Neural cell (in vitro differentiated cells): ENCODE measurements around the gene WFDC2. TPM values are rescaled to one million over a fixed set of nuclear protein-coding genes. Genes with fewer than 3 reads are reported as not detected.

Source experiments
- H2AFZ ChIP-seq: fragments of 200-600, 300-800 bp; sonication (generic), shearing (Covaris generic); 2 replicates; pipeline ENCODE4 v1.6.0; 2014; ENCODE audit warnings: low read depth, mild to moderate bottlenecking, antibody characterized with exemption, low read length, moderate library complexity
- H3F3A ChIP-seq: fragments of 200-600 bp; shearing (Covaris generic); 2 replicates; pipeline ENCODE4 v1.6.1; 2016; ENCODE audit warnings: mild to moderate bottlenecking, moderate library complexity, mixed read lengths, antibody characterized with exemption, low read length; ENCODE audit not compliant: insufficient read depth, poor library complexity, severe bottlenecking
- H3K27ac ChIP-seq: fragments of 200-600, 300-800 bp; sonication (generic), shearing (Covaris generic); 2 replicates; pipeline ENCODE4 v1.5.1; 2014; ENCODE audit warnings: mild to moderate bottlenecking, low read length, moderate library complexity
- H3K27me3 ChIP-seq: fragments of 300-800, 200-600 bp; sonication (generic), shearing (Covaris generic); 2 replicates; pipeline ENCODE4 v1.6.0; 2014; ENCODE audit warnings: mild to moderate bottlenecking, low read depth, low read length, moderate library complexity; ENCODE audit not compliant: insufficient read depth
- H3K36me3 ChIP-seq: fragments of 300-800, 200-600 bp; sonication (generic), shearing (Covaris generic); 2 replicates; pipeline ENCODE4 v1.5.1; 2014; ENCODE audit warnings: mild to moderate bottlenecking, antibody characterized with exemption, low read length, moderate library complexity; ENCODE audit not compliant: insufficient read depth
- H3K4me2 ChIP-seq: fragments of 300-800, 200-600 bp; sonication (generic), shearing (Covaris generic); 2 replicates; pipeline ENCODE4 v1.6.0; 2014; ENCODE audit warnings: mild to moderate bottlenecking, low read length
- H3K4me3 ChIP-seq: fragments of 300-800, 200-600 bp; sonication (generic), shearing (Covaris generic); 2 replicates; pipeline ENCODE4 v1.5.1; 2014; ENCODE audit warnings: mild to moderate bottlenecking, low read length, moderate library complexity
- H3K79me2 ChIP-seq: fragments of 200-600 bp; shearing (Covaris generic); replicated peaks from 2 replicates; pipeline ENCODE4 v1.6.0; 2014; ENCODE audit warnings: mild to moderate bottlenecking, low read length, moderate library complexity; ENCODE audit not compliant: insufficient read depth
- H3K9ac ChIP-seq: fragments of 300-800, 200-600 bp; sonication (generic), shearing (Covaris generic); 2 replicates; pipeline ENCODE4 v1.6.1; 2016; ENCODE audit warnings: mild to moderate bottlenecking, low read length, mixed read lengths
- H3K9me2 ChIP-seq: fragments of 200-600 bp; shearing (Covaris generic); 2 replicates; pipeline ENCODE4 v1.6.1; 2016; ENCODE audit warnings: mild to moderate bottlenecking, low read length, mixed read lengths; ENCODE audit not compliant: insufficient read depth
- H3K9me3 ChIP-seq: fragments of 200-600, 300-800 bp; sonication (generic), shearing (Covaris generic); 2 replicates; pipeline ENCODE4 v1.6.1; 2016; ENCODE audit warnings: mild to moderate bottlenecking, mixed run types, low read length, moderate library complexity, mixed read lengths
- H4K20me1 ChIP-seq: fragments of 200-600 bp; shearing (Covaris generic); 2 replicates; pipeline ENCODE4 v1.6.1; 2016; ENCODE audit warnings: mild to moderate bottlenecking, mixed run types; ENCODE audit not compliant: insufficient read depth
- EP300 ChIP-seq: fragments of 450-650 bp; conservative IDR thresholded peaks from 2 replicates; pipeline ENCODE4 v1.6.1; 2014; ENCODE audit warnings: antibody characterized with exemption, mild to moderate bottlenecking, moderate library complexity; ENCODE audit not compliant: poor library complexity, severe bottlenecking
- EZH2 ChIP-seq: fragments of 200-600, 300-800 bp; shearing (Covaris generic), sonication (generic); IDR thresholded peaks from 2 replicates; pipeline ENCODE4 v1.6.1; 2014; ENCODE audit warnings: antibody characterized with exemption, low read length, borderline replicate concordance, mild to moderate bottlenecking; ENCODE audit not compliant: insufficient read depth, poor library complexity, severe bottlenecking
- MXI1 ChIP-seq: fragments of 450-650 bp; conservative IDR thresholded peaks from 2 replicates; pipeline ENCODE4 v1.6.1; 2014; ENCODE audit warnings: antibody characterized with exemption, mild to moderate bottlenecking; ENCODE audit not compliant: poor library complexity, severe bottlenecking
- POLR2AphosphoS5 ChIP-seq: IDR thresholded peaks from 2 replicates; pipeline ENCODE4 v1.6.1; 2012
- RAD21 ChIP-seq: fragments of 450-650 bp; conservative IDR thresholded peaks from 2 replicates; pipeline ENCODE4 v1.6.1; 2014; ENCODE audit warnings: antibody characterized with exemption, mild to moderate bottlenecking, moderate library complexity
- SMC3 ChIP-seq: fragments of 450-650 bp; conservative IDR thresholded peaks from 2 replicates; pipeline ENCODE4 v1.6.1; 2014; ENCODE audit warnings: antibody characterized with exemption, mild to moderate bottlenecking, moderate library complexity; ENCODE audit not compliant: poor library complexity
- TAF1 ChIP-seq: IDR thresholded peaks from 2 replicates; pipeline ENCODE4 v1.6.1; 2012; ENCODE audit warnings: low read depth
- polyA plus RNA-seq: library from polyadenylated mRNA; depleted of rRNA; stranded (reverse); fragments of >200 nt; gene quantifications from 2 replicates; pipeline ENCODE4 v1.2.3, GENCODE V29; 2014
- TF ChIP-seq, protein P1 (sequence below): IDR thresholded peaks from 2 replicates; pipeline ENCODE4 v1.6.1; 2012; ENCODE audit warnings: borderline replicate concordance
- TF ChIP-seq, protein P2 (sequence below): fragments of 450-650 bp; IDR thresholded peaks from 2 replicates; pipeline ENCODE4 v1.5.1; 2014; ENCODE audit warnings: antibody characterized with exemption, mild to moderate bottlenecking, moderate library complexity; ENCODE audit not compliant: poor library complexity, severe bottlenecking

Gene WFDC2
- polyA plus RNA-seq, 1 donor from 2014 or later = not detected

DNA sequence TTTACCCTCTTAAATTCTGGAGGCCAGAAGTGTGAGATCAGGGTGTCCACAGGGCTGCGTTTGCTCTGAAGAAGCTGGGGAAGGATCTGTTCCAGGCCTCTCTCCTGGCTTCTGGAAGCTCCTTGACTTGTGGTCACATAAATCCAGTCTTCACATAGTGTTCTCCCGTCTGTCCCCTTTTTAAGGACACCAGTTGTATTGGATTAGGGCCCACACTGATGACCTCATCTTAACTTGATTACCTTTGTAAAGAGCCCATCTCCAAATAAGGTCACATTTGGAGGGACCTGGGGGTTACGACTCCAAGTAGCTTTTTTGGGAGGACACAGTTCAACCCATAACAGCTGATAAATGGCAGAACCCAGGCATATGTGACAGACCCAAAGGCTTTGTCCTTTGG, 20.0 kb upstream of the WFDC2 start:
- Histone ChIP-seq H2AFZ (no peak overlapping the region), H3K79me2 (no peaks in the 10 kb centered on the region), H3K27ac (no peak overlapping the region), H4K20me1 (no peaks in the 10 kb centered on the region), H3K4me2 (no peak overlapping the region), H3K9ac (no peak overlapping the region), H3F3A (no peaks in the 10 kb centered on the region), H3K27me3 (no peaks in the 10 kb centered on the region), H3K4me3 (no peak overlapping the region), H3K36me3 (no peaks in the 10 kb centered on the region), H3K9me2 (no peaks in the 10 kb centered on the region), H3K9me3 (no peaks in the 10 kb centered on the region)
- TF ChIP-seq EZH2 (no peak), EP300 (no peak), POLR2AphosphoS5 (no peak), SMC3 (no peak), MXI1 (no peak), RAD21 (no peak), TAF1 (no peak)
- TF ChIP-seq, protein P1, sequence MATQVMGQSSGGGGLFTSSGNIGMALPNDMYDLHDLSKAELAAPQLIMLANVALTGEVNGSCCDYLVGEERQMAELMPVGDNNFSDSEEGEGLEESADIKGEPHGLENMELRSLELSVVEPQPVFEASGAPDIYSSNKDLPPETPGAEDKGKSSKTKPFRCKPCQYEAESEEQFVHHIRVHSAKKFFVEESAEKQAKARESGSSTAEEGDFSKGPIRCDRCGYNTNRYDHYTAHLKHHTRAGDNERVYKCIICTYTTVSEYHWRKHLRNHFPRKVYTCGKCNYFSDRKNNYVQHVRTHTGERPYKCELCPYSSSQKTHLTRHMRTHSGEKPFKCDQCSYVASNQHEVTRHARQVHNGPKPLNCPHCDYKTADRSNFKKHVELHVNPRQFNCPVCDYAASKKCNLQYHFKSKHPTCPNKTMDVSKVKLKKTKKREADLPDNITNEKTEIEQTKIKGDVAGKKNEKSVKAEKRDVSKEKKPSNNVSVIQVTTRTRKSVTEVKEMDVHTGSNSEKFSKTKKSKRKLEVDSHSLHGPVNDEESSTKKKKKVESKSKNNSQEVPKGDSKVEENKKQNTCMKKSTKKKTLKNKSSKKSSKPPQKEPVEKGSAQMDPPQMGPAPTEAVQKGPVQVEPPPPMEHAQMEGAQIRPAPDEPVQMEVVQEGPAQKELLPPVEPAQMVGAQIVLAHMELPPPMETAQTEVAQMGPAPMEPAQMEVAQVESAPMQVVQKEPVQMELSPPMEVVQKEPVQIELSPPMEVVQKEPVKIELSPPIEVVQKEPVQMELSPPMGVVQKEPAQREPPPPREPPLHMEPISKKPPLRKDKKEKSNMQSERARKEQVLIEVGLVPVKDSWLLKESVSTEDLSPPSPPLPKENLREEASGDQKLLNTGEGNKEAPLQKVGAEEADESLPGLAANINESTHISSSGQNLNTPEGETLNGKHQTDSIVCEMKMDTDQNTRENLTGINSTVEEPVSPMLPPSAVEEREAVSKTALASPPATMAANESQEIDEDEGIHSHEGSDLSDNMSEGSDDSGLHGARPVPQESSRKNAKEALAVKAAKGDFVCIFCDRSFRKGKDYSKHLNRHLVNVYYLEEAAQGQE = no peak
- TF ChIP-seq, protein P2, sequence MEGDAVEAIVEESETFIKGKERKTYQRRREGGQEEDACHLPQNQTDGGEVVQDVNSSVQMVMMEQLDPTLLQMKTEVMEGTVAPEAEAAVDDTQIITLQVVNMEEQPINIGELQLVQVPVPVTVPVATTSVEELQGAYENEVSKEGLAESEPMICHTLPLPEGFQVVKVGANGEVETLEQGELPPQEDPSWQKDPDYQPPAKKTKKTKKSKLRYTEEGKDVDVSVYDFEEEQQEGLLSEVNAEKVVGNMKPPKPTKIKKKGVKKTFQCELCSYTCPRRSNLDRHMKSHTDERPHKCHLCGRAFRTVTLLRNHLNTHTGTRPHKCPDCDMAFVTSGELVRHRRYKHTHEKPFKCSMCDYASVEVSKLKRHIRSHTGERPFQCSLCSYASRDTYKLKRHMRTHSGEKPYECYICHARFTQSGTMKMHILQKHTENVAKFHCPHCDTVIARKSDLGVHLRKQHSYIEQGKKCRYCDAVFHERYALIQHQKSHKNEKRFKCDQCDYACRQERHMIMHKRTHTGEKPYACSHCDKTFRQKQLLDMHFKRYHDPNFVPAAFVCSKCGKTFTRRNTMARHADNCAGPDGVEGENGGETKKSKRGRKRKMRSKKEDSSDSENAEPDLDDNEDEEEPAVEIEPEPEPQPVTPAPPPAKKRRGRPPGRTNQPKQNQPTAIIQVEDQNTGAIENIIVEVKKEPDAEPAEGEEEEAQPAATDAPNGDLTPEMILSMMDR = no peak

DNA sequence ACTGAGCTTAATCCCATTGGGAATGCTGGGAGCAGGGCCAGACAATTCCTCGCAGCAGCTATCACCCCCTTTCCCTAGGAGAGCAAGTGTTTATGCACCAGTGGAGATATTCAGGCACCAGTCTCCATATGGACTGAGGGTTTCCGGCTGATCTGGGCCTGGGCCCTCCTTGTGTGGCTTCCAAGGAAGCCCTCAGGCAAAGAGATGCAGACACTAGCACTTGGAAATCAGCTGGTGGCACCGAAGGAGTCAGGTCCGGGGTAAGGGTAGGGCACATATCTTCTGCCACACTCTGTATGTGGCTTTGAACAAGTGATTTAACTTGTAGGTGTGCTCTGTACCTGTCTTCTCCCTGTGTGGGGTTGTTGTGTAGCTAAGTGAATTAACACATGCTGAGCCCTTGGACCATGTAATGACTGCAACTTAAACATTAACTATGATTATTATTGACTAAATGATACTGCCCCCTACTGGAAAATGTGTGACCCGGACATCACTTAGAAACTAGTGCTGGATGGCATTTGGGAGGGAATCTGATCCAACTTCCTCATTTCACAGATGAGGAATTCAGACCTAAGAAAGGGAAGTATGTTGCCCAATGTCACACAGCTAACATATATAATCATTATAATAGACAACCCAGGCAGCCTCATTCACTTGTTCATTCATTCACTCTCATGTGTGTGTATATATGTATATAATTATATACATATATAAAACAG, 19.3 kb upstream of the WFDC2 start:
- H4K20me1 ChIP-seq = no peaks in the 10 kb centered on the region
- H3K27me3 ChIP-seq = no peaks in the 10 kb centered on the region
- H2AFZ ChIP-seq = no peak overlapping the region
- no peak for TF ChIP-seq EZH2
- no peak for TF ChIP-seq TAF1
- TF ChIP-seq POLR2AphosphoS5 = no peak
- TF ChIP-seq MXI1 = no peak
- TF ChIP-seq EP300 = no peak
- TF ChIP-seq SMC3 = no peak
- TF ChIP-seq, protein P1 = no peak
- TF ChIP-seq, protein P2 = no peak
- TF ChIP-seq RAD21 = no peak
- H3K27ac ChIP-seq = no peak overlapping the region
- H3K9me2 ChIP-seq = no peaks in the 10 kb centered on the region
- H3K36me3 ChIP-seq = no peaks in the 10 kb centered on the region
- H3K4me2 ChIP-seq = no peak overlapping the region
- H3K9me3 ChIP-seq = no peaks in the 10 kb centered on the region
- H3K9ac ChIP-seq = no peak overlapping the region
- no peaks in the 10 kb centered on the region for H3F3A ChIP-seq
- H3K79me2 ChIP-seq = no peaks in the 10 kb centered on the region
- H3K4me3 ChIP-seq = no peak overlapping the region
